RWPE1 (cell line): ENCODE measurements around the gene TSPAN9.

Experiments
- CTCF ChIA-PET: fragments of 350-600 bp; sonication (Branson Sonifier 250); formaldehyde crosslinking; extraction: SDS; loops from one replicate; lab custom pipeline; 2021; lab: Yijun Ruan, JAX
- POLR2A ChIA-PET: fragments of 400-600 bp; formaldehyde crosslinking; extraction: SDS; loops from one replicate; lab custom pipeline; 2020; ENCODE audit warnings: antibody characterized with exemption; ENCODE audit not compliant: low non-redundant PET; lab: Yijun Ruan, JAX
- DNase-seq: peaks from one replicate; pipeline ENCODE4 v3.0.0; 2012; ENCODE audit warnings: low spot score
- H3K27ac ChIP-seq: fragments of 450-650 bp; 2 replicates; pipeline ENCODE4 v1.5.1; 2017
- TF ChIP-seq, protein P1 (sequence below): fragments of 450-650 bp; conservative IDR thresholded peaks from 2 replicates; pipeline ENCODE4 v1.5.1; 2017; ENCODE audit warnings: low read depth, mild to moderate bottlenecking

Gene TSPAN9

GRCh38 chr12:3139760-3140159 is 62.6 kb downstream of the TSPAN9 start:
- CTCF ChIA-PET: interaction anchor here (1.6 kb wide), 1 partner anchor 136 kb away, joined by 6 read pairs; no protein-coding TSS in a partner anchor
- POLR2A ChIA-PET: no interaction called here
- no peak for DNase-seq
- TF ChIP-seq, protein P1, sequence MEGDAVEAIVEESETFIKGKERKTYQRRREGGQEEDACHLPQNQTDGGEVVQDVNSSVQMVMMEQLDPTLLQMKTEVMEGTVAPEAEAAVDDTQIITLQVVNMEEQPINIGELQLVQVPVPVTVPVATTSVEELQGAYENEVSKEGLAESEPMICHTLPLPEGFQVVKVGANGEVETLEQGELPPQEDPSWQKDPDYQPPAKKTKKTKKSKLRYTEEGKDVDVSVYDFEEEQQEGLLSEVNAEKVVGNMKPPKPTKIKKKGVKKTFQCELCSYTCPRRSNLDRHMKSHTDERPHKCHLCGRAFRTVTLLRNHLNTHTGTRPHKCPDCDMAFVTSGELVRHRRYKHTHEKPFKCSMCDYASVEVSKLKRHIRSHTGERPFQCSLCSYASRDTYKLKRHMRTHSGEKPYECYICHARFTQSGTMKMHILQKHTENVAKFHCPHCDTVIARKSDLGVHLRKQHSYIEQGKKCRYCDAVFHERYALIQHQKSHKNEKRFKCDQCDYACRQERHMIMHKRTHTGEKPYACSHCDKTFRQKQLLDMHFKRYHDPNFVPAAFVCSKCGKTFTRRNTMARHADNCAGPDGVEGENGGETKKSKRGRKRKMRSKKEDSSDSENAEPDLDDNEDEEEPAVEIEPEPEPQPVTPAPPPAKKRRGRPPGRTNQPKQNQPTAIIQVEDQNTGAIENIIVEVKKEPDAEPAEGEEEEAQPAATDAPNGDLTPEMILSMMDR: no peak
- no peak overlapping the region for H3K27ac ChIP-seq

- TF ChIP-seq, protein P1: no peak
- POLR2A ChIA-PET: no interaction called here
- DNase-seq: no peak
- H3K27ac ChIP-seq: no peak overlapping the region
- CTCF ChIA-PET: interaction anchor here (1.6 kb wide), 1 partner anchor 135 kb away, joined by 6 read pairs; no protein-coding TSS in a partner anchor
These were observed 63.1 kb downstream of the TSPAN9 start for GRCh38 chr12:3140284-3140683.

GRCh38 chr12:3141339-3142321 is 64.5 kb downstream of the TSPAN9 start:
- H3K27ac ChIP-seq: no peak overlapping the region
- no peak for DNase-seq
- TF ChIP-seq, protein P1: no peak
- ChIA-PET CTCF (interaction anchor here (0.6 kb wide), 1 partner anchor 134 kb away, joined by 3 read pairs; no protein-coding TSS in a partner anchor), POLR2A (no interaction called here)

GRCh38 chr12:3142386-3142785 is 65.2 kb downstream of the TSPAN9 start:
- no peak overlapping the region for H3K27ac ChIP-seq
- CTCF ChIA-PET: no interaction called here

DNA sequence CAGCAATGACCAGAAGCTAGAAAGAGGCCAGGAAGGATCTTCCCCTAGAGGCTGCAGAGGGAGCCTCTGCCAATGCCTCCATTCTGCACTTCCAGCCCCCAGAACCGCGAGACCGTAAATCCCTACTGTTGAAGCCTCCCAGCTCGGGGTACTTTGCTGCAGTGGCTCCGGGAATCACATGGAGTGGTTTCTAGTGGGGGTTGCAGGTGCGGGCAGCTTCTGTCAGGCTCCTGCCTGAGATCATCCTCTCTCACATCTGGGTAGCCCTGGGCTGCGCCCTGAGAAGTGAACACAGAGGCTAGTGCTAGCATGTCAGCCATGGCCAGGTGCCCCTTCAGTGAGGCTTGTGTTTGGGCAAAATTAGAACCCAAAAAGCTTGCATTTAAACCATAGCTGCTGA is 67.3 kb downstream of the TSPAN9 start:
- ChIA-PET CTCF (interaction anchor here (0.6 to 2.3 kb wide), 3 partner anchors 59 to 138 kb away, joined by 4 to 9 read pairs (median 4); no protein-coding TSS in a partner anchor), POLR2A (no interaction called here)
- TF ChIP-seq, protein P1: no peak
- H3K27ac ChIP-seq: no peak overlapping the region
- no peak for DNase-seq

More at GRCh38 chr12:3142386-3142785, 65.2 kb downstream of the TSPAN9 start:
- DNase-seq: no peak
- TF ChIP-seq, protein P1: no peak
- POLR2A ChIA-PET: no interaction called here

- ChIA-PET CTCF (interaction anchor here (2.3 kb wide), 1 partner anchor 130 kb away, joined by 9 read pairs; no protein-coding TSS in a partner anchor), POLR2A (no interaction called here)
- TF ChIP-seq, protein P1: no peak
- no peak overlapping the region for H3K27ac ChIP-seq
- no peak for DNase-seq
These were observed 67.9 kb downstream of the TSPAN9 start for GRCh38 chr12:3145033-3145432.
